ENCODE results near the gene ZXDA. TPM values are rescaled to one million over a fixed set of nuclear protein-coding genes. Genes with fewer than 3 reads are reported as not detected.

ZXDA gene
- total RNA-seq, 1 experiment from 2014 or later: 4.0 TPM

DNA sequence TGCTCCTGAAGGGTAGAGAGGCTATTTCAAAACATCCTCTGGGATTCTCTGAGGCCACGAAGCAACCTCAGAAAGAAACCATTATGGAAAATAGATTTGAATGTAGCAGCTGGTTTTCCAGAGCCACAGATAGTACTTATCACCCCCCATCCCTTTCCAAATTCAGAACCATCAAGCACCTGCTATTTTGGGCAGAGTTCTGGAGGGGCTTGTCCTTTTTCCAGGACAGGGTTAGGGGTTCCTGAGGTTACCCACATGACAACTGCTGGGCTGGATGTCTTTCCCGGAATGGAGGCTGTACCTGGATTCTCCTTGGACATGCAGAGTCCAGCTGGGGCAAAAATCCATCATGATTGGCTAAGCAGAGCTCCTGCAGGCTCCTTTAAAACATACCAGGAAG is 22.0 kb upstream of the ZXDA start:
- no peaks in the 10 kb centered on the region for H3K27me3 Mint-ChIP-seq (ENCODE audit: unreplicated experiment)

DNA sequence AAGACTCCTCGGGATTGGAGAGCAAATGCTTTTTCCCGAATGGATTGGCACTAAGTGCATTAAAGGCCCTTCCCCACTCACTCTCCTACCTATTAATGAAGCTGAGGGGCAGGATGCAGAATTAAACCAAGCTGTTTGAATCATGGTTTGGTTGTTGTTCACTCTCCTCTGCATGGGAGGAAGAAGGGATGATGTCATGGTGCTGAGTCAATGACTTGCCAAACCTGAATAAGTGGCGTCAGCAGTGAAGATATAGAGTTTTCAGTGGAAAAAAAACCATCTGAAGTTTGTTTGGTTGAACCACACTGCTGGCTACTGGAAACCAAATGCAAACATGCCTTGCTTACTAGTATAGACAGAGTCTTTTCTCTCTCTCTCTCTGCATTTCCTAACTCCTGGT is 19.8 kb upstream of the ZXDA start:
- DNase-seq: no peak
- CTCF ChIA-PET: no interaction called here
- no peak overlapping the region for H3K4me3 Mint-ChIP-seq (ENCODE audit: low read depth, unreplicated experiment)
- no peaks in the 10 kb centered on the region for H3K9me3 Mint-ChIP-seq (ENCODE audit: low read depth, unreplicated experiment)
- no TSS peak for BruUV-seq (replicated peaks)
- intact Hi-C loops (cut with micrococcal nuclease; ENCODE audit: unreplicated experiment): no loop called here
- no peaks in the 10 kb centered on the region for H3K27me3 Mint-ChIP-seq (ENCODE audit: unreplicated experiment)
- H3K36me3 Mint-ChIP-seq (ENCODE audit: insufficient read depth, unreplicated experiment): no peaks in the 10 kb centered on the region
- no peak overlapping the region for H3K27ac Mint-ChIP-seq (ENCODE audit: unreplicated experiment)
- no peaks in the 10 kb centered on the region for H3K4me1 Mint-ChIP-seq (ENCODE audit: low read depth, unreplicated experiment)
- TF ChIP-seq, protein P1, sequence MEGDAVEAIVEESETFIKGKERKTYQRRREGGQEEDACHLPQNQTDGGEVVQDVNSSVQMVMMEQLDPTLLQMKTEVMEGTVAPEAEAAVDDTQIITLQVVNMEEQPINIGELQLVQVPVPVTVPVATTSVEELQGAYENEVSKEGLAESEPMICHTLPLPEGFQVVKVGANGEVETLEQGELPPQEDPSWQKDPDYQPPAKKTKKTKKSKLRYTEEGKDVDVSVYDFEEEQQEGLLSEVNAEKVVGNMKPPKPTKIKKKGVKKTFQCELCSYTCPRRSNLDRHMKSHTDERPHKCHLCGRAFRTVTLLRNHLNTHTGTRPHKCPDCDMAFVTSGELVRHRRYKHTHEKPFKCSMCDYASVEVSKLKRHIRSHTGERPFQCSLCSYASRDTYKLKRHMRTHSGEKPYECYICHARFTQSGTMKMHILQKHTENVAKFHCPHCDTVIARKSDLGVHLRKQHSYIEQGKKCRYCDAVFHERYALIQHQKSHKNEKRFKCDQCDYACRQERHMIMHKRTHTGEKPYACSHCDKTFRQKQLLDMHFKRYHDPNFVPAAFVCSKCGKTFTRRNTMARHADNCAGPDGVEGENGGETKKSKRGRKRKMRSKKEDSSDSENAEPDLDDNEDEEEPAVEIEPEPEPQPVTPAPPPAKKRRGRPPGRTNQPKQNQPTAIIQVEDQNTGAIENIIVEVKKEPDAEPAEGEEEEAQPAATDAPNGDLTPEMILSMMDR (IDR thresholded peaks at IDR 0.05; ENCODE audit: unreplicated experiment): no peak

More for the DNA sequence above, 22.0 kb upstream of the ZXDA start:
- intact Hi-C loops (cut with micrococcal nuclease; ENCODE audit: unreplicated experiment): no loop called here
- Mint-ChIP-seq H3K27ac (ENCODE audit: unreplicated experiment) (no peak overlapping the region), H3K9me3 (ENCODE audit: low read depth, unreplicated experiment) (no peaks in the 10 kb centered on the region), H3K4me3 (ENCODE audit: low read depth, unreplicated experiment) (no peak overlapping the region), H3K4me1 (ENCODE audit: low read depth, unreplicated experiment) (no peaks in the 10 kb centered on the region), H3K36me3 (ENCODE audit: insufficient read depth, unreplicated experiment) (no peaks in the 10 kb centered on the region)
- TF ChIP-seq, protein P1 (IDR thresholded peaks at IDR 0.05; ENCODE audit: unreplicated experiment): no peak
- DNase-seq: no peak
- no TSS peak for BruUV-seq (replicated peaks)
- CTCF ChIA-PET: no interaction called here

DNA sequence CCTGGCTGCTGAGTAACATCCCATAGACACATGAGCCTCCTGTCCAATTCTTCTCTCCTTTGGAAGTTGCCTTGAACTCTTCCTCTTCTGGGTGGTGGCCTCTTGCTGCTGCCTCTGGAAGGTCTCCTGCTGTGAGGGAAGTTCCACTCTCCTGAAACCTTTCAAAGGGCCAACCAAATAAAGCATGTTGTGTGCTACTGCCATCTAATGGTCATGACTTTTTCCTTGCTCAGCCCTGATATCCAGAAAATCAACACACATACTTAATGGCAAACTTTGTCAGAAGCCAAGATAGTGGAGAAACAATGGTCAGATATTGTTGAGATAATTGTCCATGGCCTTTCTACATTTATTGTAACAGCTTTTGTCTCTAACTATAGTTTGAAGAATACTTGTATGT is 19.1 kb upstream of the ZXDA start:
- Mint-ChIP-seq H3K4me3 (ENCODE audit: low read depth, unreplicated experiment) (no peak overlapping the region), H3K36me3 (ENCODE audit: insufficient read depth, unreplicated experiment) (no peaks in the 10 kb centered on the region), H3K27ac (ENCODE audit: unreplicated experiment) (no peak overlapping the region), H3K9me3 (ENCODE audit: low read depth, unreplicated experiment) (no peaks in the 10 kb centered on the region), H3K4me1 (ENCODE audit: low read depth, unreplicated experiment) (no peaks in the 10 kb centered on the region), H3K27me3 (ENCODE audit: unreplicated experiment) (no peaks in the 10 kb centered on the region)
- CTCF ChIA-PET: no interaction called here
- no peak for DNase-seq
- intact Hi-C loops (cut with micrococcal nuclease; ENCODE audit: unreplicated experiment): loop anchor here (2.0 kb wide), 1 partner anchor 109 kb away; no protein-coding TSS in a partner anchor
- BruUV-seq (replicated peaks): no TSS peak
- TF ChIP-seq, protein P1 (IDR thresholded peaks at IDR 0.05; ENCODE audit: unreplicated experiment): no peak

DNA sequence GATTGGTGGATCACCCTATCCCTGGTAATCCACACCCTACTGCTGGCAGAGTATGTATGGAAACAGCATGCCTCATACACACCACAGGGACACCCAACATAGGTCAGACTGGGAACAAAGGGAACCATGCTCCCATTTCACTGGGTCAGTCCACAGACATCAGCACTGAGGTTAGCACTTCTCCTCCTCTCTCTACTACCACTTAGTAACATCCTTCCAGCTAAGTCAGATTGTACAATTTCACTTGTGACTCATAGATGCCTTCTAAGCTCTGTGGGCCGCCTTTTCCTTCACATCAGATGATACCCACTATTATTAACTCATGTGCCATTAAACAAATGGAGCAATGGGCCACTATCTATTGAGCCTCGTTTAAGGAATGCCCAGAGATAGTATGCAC is 15.5 kb upstream of the ZXDA start:
- Mint-ChIP-seq H3K9me3 (ENCODE audit: low read depth, unreplicated experiment) (no peaks in the 10 kb centered on the region), H3K4me3 (ENCODE audit: low read depth, unreplicated experiment) (no peak overlapping the region), H3K27ac (ENCODE audit: unreplicated experiment) (no peak overlapping the region), H3K36me3 (ENCODE audit: insufficient read depth, unreplicated experiment) (no peaks in the 10 kb centered on the region), H3K4me1 (ENCODE audit: low read depth, unreplicated experiment) (no peaks in the 10 kb centered on the region), H3K27me3 (ENCODE audit: unreplicated experiment) (peaks cover 32% of the 10 kb centered on the region)
- DNase-seq: no peak
- BruUV-seq (replicated peaks): no TSS peak
- intact Hi-C loops (cut with micrococcal nuclease; ENCODE audit: unreplicated experiment): no loop called here
- CTCF ChIA-PET: no interaction called here
- TF ChIP-seq, protein P1 (IDR thresholded peaks at IDR 0.05; ENCODE audit: unreplicated experiment): no peak
